ENCODE results near the gene MFAP4. TPM values are rescaled to one million over a fixed set of nuclear protein-coding genes. Genes with fewer than 3 reads are reported as not detected.

MFAP4 gene
- polyA plus RNA-seq, 1 experiment: 122 TPM

- no peaks in the 10 kb centered on the region for H3K27me3 ChIP-seq (ENCODE audit: control insufficient read depth, insufficient read depth, low read length)
- TF ChIP-seq CTCF (IDR thresholded peaks at IDR 0.05; ENCODE audit: low read depth, low read length): no peak
- no peak overlapping the region for H3K27ac ChIP-seq (ENCODE audit: low read depth, low read length)
- H3K4me3 ChIP-seq (ENCODE audit: low read depth, low read length): no peak overlapping the region
- POLR2A ChIA-PET: no interaction called here
- CTCF ChIA-PET: no interaction called here
- H3K9me3 ChIP-seq (ENCODE audit: control insufficient read depth, insufficient read depth, low read length): no peaks in the 10 kb centered on the region; the same call in 1 of the 2 replicates
- DNase-seq (ENCODE audit: low read depth, low spot score): no peak
Observed at GRCh38 chr17:19333736-19334290, 53.2 kb downstream of the MFAP4 start.

Small RNA genes within 50 kb of the gene (small RNA-seq; reads per million reads assigned to genes)
- gene MIR1180 (ENCODE audit: insufficient read length, low read depth) (1.3 reads per million), gene RF00537 (ENCODE audit: insufficient read length, low read depth) (not detected)

Other genes with a start within 250 kb of the MFAP4 start
- 25.7 and 27.9 TPM in 2 replicates for gene EPN2, start 149.8 kb downstream of the MFAP4 start, polyA plus RNA-seq (2011; rRNA removed)
- 35.2 and 45.8 TPM in 2 replicates for gene B9D1, start 24.5 kb downstream of the MFAP4 start, polyA plus RNA-seq (2011; rRNA removed)
- 6.2 and 11.0 TPM in 2 replicates for gene MAPK7, start 8.7 kb downstream of the MFAP4 start, polyA plus RNA-seq (2011; rRNA removed)
- gene RNF112, start 24.0 kb upstream of the MFAP4 start, polyA plus RNA-seq (2011; rRNA removed): 3.3 and 4.5 TPM in 2 replicates
- gene SLC47A1, start 146.7 kb upstream of the MFAP4 start, polyA plus RNA-seq (2011; rRNA removed): 0.06 TPM in 1 of 2 replicates, not detected in the other

Data from AG04450 (cell line).